ENCODE data around the gene SH3D19.

DNA sequence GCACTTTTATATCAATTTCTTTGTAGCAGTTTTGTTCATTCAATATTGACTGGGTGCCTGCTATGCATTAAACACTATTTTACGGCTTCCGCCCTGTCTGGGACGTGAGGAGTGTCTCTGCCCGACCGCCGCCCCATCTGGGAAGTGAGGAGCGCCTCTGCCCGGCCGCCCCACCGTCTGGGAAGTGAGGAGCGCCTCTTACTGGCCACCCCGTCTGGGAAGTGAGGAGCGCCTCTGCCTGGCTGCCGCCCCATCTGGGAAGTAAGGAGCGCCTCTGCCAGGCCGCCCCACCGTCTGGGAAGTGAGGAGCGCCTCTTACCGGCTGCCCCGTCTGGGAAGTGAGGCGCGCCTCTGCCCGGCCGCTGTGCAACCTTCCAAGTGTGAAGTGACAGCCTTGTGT, 157.8 kb downstream of the SH3D19 start:
- TF ChIP-seq EZH2 (IDR thresholded peaks at IDR 0.05; ENCODE audit: borderline replicate concordance, low read depth, low read length, severe bottlenecking), result no peak
- TF ChIP-seq, protein P1, sequence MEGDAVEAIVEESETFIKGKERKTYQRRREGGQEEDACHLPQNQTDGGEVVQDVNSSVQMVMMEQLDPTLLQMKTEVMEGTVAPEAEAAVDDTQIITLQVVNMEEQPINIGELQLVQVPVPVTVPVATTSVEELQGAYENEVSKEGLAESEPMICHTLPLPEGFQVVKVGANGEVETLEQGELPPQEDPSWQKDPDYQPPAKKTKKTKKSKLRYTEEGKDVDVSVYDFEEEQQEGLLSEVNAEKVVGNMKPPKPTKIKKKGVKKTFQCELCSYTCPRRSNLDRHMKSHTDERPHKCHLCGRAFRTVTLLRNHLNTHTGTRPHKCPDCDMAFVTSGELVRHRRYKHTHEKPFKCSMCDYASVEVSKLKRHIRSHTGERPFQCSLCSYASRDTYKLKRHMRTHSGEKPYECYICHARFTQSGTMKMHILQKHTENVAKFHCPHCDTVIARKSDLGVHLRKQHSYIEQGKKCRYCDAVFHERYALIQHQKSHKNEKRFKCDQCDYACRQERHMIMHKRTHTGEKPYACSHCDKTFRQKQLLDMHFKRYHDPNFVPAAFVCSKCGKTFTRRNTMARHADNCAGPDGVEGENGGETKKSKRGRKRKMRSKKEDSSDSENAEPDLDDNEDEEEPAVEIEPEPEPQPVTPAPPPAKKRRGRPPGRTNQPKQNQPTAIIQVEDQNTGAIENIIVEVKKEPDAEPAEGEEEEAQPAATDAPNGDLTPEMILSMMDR (IDR thresholded peaks at IDR 0.05; ENCODE audit: borderline replicate concordance, extremely low read depth, low read length, poor library complexity, severe bottlenecking), result no peak
